Measurements from ENCODE around the gene CCDC91. TPM values are rescaled to one million over a fixed set of nuclear protein-coding genes. Genes with fewer than 3 reads are reported as not detected.

The CCDC91 gene
- total and polyA plus RNA-seq, 3 donors from 2014 or later = 60.6 to 226 (median 92.1) TPM

GRCh38 chr12:28535216-28535615, 345.0 kb downstream of the CCDC91 start:
- no peak for DNase-seq
- TF ChIP-seq POLR2A (IDR thresholded peaks at IDR 0.05) = no peak
- no peak for TF ChIP-seq CTCF (IDR thresholded peaks at IDR 0.05)
- no peaks in the 10 kb centered on the region for H3K4me1 ChIP-seq
- 71 to 80% methylated on average over 2 of the region's 2 CpGs for WGBS, 2 donors
- H3K4me3 ChIP-seq = no peak overlapping the region
- H3K27me3 ChIP-seq = no peaks in the 10 kb centered on the region
- intact Hi-C loops (cut with DNase I; ENCODE audit: low total_unique reads) = no loop called here
- no peak overlapping the region for H3K27ac ChIP-seq
- no peaks in the 10 kb centered on the region for H3K36me3 ChIP-seq (ENCODE audit: low read depth, missing control alignments)
- no peaks in the 10 kb centered on the region for H3K9me3 ChIP-seq

- H3K27me3 ChIP-seq = no peaks in the 10 kb centered on the region
- no peaks in the 10 kb centered on the region for H3K9me3 ChIP-seq
- no peak overlapping the region for H3K4me3 ChIP-seq
- no peaks in the 10 kb centered on the region for H3K36me3 ChIP-seq (ENCODE audit: low read depth, missing control alignments)
- H3K27ac ChIP-seq = no peak overlapping the region
- DNase-seq = no peak
- no peak for TF ChIP-seq CTCF (IDR thresholded peaks at IDR 0.05)
- TF ChIP-seq POLR2A (IDR thresholded peaks at IDR 0.05) = no peak
- intact Hi-C loops (cut with DNase I; ENCODE audit: low total_unique reads) = no loop called here
- WGBS, 2 donors = 55 to 78% methylated on average over 2 of the region's 2 CpGs
- H3K4me1 ChIP-seq = no peaks in the 10 kb centered on the region
Observed at GRCh38 chr12:28536088-28536487, 345.8 kb downstream of the CCDC91 start.

GRCh38 chr12:28537474-28537873, 347.2 kb downstream of the CCDC91 start:
- Histone ChIP-seq H3K27me3 (no peaks in the 10 kb centered on the region), H3K4me1 (no peaks in the 10 kb centered on the region), H3K27ac (no peak overlapping the region), H3K4me3 (no peak overlapping the region), H3K9me3 (no peaks in the 10 kb centered on the region), H3K36me3 (ENCODE audit: low read depth, missing control alignments) (no peaks in the 10 kb centered on the region)
- 80 to 91% methylated on average over 1 of the region's 1 CpG for WGBS, 2 donors
- no peak for DNase-seq
- intact Hi-C loops (cut with DNase I; ENCODE audit: low total_unique reads) = no loop called here
- TF ChIP-seq CTCF (IDR thresholded peaks at IDR 0.05) (no peak), POLR2A (IDR thresholded peaks at IDR 0.05) (no peak)

GRCh38 chr12:28539691-28540323, 349.6 kb downstream of the CCDC91 start:
- intact Hi-C loops (cut with DNase I; ENCODE audit: low total_unique reads) = no loop called here
- no peak for DNase-seq
- TF ChIP-seq POLR2A (IDR thresholded peaks at IDR 0.05) (no peak), CTCF (IDR thresholded peaks at IDR 0.05) (no peak)
- no peaks in the 10 kb centered on the region for H3K27me3 ChIP-seq
- H3K27ac ChIP-seq = no peak overlapping the region
- H3K36me3 ChIP-seq (ENCODE audit: low read depth, missing control alignments) = no peaks in the 10 kb centered on the region
- no peak overlapping the region for H3K4me3 ChIP-seq
- WGBS, 2 donors = 95 to 96% methylated on average over 4 of the region's 4 CpGs
- no peaks in the 10 kb centered on the region for H3K9me3 ChIP-seq
- no peaks in the 10 kb centered on the region for H3K4me1 ChIP-seq

GRCh38 chr12:28540324-28540714, 350.1 kb downstream of the CCDC91 start:
- Histone ChIP-seq H3K4me1 (no peaks in the 10 kb centered on the region), H3K4me3 (no peak overlapping the region), H3K27ac (no peak overlapping the region), H3K36me3 (ENCODE audit: low read depth, missing control alignments) (no peaks in the 10 kb centered on the region), H3K27me3 (no peaks in the 10 kb centered on the region), H3K9me3 (no peaks in the 10 kb centered on the region)
- WGBS, 2 donors = 93 to 96% methylated on average over 2 of the region's 2 CpGs
- intact Hi-C loops (cut with DNase I; ENCODE audit: low total_unique reads) = no loop called here
- DNase-seq = no peak
- TF ChIP-seq POLR2A (IDR thresholded peaks at IDR 0.05) (no peak), CTCF (IDR thresholded peaks at IDR 0.05) (no peak)
